ENCODE results near the gene TRO. TPM values are rescaled to one million over a fixed set of nuclear protein-coding genes. Genes with fewer than 3 reads are reported as not detected.

The TRO gene, protein sequence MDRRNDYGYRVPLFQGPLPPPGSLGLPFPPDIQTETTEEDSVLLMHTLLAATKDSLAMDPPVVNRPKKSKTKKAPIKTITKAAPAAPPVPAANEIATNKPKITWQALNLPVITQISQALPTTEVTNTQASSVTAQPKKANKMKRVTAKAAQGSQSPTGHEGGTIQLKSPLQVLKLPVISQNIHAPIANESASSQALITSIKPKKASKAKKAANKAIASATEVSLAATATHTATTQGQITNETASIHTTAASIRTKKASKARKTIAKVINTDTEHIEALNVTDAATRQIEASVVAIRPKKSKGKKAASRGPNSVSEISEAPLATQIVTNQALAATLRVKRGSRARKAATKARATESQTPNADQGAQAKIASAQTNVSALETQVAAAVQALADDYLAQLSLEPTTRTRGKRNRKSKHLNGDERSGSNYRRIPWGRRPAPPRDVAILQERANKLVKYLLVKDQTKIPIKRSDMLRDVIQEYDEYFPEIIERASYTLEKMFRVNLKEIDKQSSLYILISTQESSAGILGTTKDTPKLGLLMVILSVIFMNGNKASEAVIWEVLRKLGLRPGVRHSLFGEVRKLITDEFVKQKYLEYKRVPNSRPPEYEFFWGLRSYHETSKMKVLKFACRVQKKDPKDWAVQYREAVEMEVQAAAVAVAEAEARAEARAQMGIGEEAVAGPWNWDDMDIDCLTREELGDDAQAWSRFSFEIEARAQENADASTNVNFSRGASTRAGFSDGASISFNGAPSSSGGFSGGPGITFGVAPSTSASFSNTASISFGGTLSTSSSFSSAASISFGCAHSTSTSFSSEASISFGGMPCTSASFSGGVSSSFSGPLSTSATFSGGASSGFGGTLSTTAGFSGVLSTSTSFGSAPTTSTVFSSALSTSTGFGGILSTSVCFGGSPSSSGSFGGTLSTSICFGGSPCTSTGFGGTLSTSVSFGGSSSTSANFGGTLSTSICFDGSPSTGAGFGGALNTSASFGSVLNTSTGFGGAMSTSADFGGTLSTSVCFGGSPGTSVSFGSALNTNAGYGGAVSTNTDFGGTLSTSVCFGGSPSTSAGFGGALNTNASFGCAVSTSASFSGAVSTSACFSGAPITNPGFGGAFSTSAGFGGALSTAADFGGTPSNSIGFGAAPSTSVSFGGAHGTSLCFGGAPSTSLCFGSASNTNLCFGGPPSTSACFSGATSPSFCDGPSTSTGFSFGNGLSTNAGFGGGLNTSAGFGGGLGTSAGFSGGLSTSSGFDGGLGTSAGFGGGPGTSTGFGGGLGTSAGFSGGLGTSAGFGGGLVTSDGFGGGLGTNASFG (N-terminal part only)
- 54.3 and 58.9 TPM in 2 replicates for polyA plus RNA-seq (2014; cell fraction: cytosol; rRNA removed)
- 196 and 200 TPM in 2 replicates for polyA plus RNA-seq (2014; cell fraction: nucleus; rRNA removed)

DNA sequence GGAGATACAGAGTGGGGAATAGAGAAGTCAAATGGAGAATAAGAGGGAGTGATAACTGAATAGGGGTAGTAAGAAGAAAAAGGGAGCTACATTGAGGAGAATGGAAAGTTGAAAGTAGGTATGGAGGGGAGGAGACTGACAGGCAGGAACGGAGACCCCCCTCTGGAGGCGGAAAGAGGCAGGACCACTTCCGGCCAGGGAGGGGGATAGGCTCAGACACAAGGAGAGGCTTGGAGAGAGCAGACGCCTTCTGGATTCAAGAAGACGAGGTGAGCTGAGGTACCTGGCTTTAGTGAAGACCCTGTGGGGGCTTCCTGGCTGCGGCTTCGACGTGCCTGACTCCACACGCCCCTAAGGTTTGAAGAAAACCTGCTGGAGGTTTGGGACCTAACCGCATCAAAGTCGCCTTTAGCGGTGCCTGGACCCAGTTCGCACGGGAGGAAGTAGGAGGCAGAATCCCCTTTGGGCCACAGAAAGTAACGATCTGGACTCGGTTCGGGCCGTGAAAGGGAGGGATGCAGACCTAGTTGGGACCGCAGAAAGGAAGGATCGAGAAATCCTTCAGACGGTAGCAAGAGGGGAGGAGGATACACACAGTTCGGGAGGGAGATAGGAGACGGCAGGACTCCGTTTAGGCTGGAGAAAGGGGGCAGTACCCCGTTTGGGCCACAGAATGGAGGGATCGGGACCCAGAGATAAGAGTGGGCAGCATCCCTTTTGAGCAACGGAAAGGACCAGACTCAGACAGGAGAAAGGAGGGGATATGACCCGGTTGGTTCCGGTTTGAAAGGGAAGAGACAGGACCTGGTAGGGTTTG lies at the start of gene TRO:
TSS of gene TRO (plus strand) at position 215 of the 817 bp plus-strand sequence. CDS start 1,423 bp downstream, outside the sequence.
- DNase-seq (ENCODE audit: low spot score): peak; percentile 64

DNA sequence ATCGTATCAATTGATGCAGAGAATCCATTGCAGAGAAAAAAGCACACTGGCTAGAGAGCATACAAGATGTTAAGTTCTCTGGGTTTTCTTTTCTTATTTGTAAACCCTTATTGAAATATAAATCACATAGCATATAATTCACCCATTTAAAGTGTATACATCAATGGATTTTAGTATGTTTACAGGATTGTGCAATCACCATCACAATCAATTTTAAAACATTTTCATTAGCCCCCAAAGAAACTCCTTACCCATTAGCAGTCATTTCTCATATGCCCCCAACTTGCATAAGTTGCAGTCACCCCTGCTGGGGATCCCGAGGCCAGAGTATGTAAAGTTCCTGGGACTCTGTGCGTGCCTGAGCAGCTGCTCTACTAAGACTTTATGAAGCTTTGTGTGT lies 34.9 kb upstream of the TRO start:
- no peak for DNase-seq (ENCODE audit: low spot score)

DNA sequence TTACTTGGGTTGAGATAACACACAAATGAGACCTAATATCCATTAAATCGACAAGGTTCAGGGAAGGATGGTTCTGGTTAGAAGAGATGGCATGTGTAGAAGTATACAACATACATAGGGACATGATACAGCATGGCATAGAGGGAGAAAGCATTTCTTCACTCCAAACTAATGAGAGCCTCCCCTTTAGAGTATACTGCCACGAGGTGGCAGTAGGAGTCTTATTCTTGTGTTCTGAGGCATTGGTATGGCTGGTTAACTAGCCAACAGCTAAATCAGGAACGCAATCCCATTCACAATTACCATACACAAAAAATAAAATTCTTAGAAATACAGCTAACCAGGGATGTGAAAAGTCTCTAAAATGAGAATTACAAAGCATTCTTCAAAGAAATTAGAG lies 29.1 kb upstream of the TRO start:
- DNase-seq (ENCODE audit: low spot score): peak; percentile 17

DNA sequence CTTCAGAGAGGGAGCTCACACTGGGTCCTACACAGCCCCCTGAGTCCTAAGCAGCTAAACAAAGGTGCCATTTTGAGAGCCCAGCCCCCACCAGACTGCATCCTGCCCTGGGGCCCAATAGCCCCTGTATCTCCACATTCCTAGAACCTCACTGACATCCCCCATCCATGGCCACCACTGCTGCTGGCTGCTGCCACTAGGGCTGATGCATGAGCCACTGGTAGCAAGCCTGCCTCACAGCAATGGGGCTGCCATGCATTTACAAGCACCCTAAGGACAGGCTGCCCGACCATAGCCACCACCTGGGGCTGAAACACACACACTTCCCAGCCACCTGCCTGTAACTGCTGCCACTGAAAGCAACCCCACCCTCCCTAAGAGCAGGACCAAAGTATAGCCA lies 26.5 kb upstream of the TRO start:
- no peak for DNase-seq (ENCODE audit: low spot score)

DNA sequence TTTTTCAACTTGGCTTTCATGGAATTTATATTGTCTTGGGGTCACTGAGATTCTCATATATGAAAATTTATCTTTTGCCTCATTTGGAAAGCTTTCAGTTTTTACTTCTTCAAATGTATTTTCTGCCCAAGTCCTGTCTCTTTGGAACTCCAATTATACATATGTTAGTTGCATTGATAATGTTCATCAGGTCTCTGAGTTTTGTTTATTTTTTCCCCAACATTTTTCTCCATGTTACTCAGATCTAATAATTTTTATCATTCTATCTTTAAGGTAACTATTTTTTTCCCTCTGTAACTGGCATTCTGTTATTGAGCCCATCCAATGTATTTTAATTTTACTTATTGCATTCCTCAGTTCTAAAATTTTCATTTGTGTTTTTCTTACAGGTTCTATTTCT lies 10.7 kb upstream of the TRO start:
- no peak for DNase-seq (ENCODE audit: low spot score)

DNA sequence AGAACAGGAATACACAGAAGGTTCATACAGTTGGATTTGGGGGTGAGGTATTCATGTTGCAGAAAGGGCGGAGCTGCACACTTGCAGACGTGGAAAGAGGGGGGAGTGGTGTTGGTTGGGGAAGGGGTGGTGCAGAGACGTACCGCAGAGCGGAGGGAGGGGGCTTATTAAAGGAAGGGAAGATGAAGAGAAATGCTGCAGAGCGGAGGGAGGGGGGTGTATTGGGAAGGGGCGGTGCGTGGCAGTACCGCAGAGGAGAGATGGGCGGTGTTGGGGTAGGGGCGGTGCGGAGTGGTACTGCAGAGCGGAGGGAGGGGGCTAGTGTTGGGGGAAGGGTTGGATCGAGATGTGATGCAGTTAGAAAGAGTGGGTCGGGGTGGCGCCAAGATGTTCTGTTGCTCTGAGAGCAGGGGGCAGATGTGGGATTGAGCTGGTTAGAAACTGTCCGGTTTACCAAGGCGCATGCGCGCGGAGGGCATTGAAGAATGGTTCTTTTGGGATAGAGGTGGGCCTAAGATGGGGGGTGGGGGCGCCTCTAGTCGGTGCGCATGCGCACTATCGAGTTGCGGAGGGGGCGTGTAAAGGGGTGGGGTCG lies 900 bp downstream of the TRO start:
- peak; percentile 86 for DNase-seq (ENCODE audit: low spot score)

DNA sequence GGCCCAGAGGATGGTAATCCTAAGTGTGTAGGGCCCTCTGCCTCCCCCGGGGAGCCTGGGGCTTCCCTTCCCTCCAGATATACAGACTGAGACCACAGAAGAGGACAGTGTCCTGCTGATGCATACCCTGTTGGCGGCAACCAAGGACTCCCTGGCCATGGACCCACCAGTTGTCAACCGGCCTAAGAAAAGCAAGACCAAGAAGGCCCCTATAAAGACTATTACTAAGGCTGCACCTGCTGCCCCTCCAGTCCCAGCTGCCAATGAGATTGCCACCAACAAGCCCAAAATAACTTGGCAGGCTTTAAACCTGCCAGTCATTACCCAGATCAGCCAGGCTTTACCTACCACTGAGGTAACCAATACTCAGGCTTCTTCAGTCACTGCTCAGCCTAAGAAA lies 1.9 kb downstream of the TRO start:
- no peak for DNase-seq (ENCODE audit: low spot score)

DNA sequence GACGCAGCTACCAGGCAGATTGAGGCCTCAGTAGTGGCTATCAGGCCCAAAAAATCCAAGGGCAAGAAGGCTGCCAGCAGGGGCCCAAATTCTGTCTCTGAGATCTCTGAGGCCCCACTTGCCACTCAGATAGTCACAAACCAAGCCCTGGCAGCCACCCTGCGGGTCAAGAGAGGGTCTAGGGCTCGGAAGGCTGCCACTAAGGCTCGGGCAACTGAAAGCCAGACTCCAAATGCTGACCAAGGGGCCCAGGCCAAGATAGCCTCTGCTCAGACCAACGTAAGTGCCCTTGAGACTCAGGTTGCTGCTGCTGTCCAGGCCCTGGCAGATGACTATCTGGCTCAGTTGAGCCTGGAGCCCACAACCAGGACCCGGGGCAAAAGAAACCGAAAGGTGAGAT lies 2.8 kb downstream of the TRO start:
- DNase-seq (ENCODE audit: low spot score): no peak

DNA sequence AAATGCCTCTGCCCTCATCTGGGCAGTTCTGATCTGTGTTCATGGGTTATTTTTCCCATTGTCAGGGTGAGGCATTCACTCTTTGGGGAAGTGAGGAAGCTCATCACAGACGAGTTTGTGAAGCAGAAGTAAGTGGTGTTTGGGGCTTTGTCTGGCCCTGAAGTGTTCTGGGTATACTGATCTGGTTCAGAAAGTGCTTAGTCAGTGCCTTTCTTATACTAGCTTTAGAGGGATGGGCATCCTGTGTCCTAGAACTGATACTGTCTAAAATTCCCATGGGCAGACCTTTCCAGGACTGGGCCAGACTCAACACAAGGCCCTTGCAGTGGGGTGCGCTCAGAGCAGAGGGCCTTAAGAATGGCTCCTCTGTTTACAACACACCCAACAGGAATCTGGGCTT lies 6.4 kb downstream of the TRO start:
- DNase-seq (ENCODE audit: low spot score): no peak

DNA sequence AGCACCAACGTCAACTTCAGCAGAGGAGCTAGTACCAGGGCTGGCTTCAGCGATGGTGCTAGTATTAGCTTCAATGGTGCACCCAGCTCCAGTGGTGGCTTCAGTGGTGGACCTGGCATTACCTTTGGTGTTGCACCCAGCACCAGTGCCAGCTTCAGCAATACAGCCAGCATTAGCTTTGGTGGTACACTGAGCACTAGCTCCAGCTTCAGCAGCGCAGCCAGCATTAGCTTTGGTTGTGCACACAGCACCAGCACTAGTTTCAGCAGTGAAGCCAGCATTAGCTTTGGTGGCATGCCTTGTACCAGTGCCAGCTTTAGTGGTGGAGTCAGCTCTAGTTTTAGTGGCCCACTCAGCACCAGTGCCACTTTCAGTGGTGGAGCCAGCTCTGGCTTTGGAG lies 8.3 kb downstream of the TRO start:
- DNase-seq (ENCODE audit: low spot score): no peak

DNA sequence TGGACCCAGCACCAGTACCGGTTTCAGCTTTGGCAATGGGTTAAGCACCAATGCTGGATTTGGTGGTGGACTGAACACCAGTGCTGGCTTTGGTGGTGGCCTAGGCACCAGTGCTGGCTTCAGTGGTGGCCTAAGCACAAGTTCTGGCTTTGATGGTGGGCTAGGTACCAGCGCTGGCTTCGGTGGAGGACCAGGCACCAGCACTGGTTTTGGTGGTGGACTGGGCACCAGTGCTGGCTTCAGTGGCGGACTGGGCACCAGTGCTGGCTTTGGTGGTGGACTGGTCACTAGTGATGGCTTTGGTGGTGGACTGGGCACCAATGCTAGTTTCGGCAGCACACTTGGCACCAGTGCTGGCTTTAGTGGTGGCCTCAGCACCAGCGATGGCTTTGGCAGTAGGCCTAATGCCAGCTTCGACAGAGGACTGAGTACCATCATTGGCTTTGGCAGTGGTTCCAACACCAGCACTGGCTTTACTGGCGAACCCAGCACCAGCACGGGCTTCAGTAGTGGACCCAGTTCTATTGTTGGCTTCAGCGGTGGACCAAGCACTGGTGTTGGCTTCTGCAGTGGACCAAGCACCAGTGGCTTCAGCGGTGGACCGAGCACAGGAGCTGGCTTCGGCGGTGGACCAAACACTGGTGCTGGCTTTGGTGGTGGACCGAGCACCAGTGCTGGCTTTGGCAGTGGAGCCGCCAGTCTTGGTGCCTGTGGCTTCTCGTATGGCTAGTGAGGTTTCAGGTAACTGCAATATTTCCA lies 9.8 kb downstream of the TRO start:
- no peak for DNase-seq (ENCODE audit: low spot score)

DNA sequence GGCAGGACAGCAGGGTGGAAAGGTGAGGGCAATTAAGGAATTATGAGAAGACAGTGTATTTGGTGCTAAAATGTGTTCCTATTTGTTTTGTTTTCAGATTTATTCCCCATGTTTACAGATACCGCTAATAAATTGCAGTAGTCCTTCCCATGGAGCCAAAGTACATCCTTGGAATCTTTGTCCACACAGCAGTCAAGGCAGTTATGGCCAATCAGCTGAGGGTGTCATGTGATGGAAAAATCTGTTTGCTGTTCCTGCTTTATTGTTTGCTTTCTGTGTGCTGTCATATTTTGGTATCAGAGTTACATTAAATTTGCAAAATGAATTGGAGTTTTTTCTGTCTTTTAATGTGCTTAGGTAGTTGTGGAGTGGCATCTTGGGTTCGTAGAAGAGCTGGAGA lies 10.5 kb downstream of the TRO start:
- no peak for DNase-seq (ENCODE audit: low spot score)

DNA sequence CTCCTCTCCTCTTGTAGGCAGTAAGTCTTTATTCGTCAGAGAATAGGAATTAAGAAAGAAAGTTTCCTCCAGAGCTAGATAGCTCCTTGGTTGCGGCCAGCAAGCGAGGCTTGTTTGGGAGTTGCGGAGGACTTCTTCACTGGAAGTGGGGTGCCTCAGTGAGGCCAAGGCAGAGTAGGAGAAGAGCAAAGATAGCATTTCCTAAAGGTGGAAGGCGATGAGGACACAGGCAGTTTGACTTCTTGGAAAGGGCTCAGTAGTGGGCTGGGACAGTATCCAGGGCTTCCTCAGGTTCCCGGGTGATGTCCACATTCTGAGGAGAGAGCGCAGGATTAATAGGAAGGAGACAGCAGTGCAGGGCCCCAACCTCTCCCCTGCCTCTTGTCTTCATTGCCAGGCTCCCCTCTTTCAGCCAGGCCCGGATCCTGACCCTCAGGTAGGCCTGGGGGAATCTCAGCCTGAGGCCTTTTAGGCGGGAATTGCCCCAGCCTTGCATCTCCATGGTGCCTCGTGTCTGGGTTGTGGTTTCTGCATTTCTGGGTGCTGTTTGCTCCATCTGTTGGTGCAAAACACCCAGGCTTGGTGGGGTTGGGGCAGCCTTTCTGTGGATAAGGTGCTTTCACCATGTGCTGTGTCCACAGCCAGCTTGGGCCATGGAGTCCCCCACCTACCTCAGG lies 12.7 kb downstream of the TRO start:
- DNase-seq (ENCODE audit: low spot score): no peak

DNA sequence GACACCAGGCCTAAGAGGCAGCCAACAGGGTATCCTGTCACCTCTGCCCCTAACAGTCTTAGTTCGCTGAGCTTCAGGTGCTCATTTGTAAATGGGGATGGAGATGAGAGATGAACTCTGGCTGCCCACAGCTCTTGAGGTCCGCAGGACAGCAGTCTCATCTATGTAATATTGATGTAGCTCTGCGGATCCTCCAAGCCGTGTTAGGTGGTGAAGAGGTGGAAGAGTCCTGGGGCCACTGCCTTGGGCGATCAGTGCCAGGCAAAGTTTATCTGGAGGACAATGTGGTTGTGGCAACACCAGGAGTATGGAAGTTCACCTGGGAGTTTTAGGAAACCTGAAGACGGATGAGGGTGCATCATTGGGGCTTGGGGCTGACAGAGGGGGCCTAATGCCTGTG lies 13.4 kb downstream of the TRO start:
- DNase-seq (ENCODE audit: low spot score): no peak

DNA sequence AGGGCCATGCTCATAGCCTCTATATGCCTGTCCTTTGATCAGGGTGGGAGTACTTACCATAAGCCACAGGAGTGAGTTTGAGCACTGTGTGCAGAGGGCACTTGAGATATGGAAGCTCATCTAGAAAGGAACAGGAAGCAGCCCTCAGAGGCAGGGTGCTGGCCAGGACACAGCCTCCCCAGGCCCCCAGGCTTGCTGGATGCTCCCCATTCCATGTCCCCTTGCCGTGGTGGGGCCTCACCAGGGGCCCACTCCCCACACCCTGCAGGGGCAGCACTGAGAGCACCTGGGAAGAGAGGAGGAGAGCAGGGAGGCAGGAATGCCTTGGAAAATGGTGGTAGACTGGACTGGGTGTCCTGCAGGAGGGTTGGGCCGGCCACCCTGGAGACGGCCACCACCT lies 14.3 kb downstream of the TRO start:
- no peak for DNase-seq (ENCODE audit: low spot score)

DNA sequence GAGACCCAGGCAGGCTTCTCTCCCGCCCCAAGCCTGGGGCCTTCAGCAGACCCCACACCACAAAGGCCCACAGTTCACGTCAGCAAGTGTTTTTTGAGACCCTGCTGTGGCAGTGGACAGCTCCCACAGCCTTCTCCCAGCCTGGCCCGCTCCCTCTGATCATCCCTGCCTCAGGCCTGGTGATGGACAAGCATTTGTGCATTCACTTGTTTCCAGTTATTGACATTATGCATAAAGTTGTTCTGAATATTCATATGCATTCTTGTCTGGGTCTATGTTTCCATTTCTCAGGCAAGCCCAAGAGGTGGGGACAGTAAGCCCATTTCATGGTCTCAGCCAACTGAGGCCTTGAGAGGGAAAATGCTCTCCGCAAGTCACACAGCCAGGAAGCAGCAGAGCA lies 14.7 kb downstream of the TRO start:
- no peak for DNase-seq (ENCODE audit: low spot score)

DNA sequence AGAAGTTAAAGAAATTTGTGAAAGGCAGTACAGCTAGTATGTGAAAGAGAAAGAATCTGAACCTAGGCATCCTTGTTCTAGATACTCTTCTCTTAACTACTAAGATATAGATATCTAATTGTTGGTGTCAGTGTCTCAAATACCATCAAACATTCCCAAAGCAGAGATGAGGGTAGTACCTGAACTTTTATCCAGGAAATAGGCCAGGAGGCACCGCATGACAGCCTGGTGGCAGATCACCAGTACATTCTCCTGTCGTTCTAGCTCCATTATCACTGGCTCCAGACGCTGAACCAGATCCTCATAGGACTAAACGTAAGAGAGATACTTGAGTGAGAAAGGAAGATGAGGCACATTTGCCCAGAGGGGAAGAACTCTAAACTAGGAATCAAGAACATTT lies 16.8 kb downstream of the TRO start:
- DNase-seq (ENCODE audit: low spot score): no peak

DNA sequence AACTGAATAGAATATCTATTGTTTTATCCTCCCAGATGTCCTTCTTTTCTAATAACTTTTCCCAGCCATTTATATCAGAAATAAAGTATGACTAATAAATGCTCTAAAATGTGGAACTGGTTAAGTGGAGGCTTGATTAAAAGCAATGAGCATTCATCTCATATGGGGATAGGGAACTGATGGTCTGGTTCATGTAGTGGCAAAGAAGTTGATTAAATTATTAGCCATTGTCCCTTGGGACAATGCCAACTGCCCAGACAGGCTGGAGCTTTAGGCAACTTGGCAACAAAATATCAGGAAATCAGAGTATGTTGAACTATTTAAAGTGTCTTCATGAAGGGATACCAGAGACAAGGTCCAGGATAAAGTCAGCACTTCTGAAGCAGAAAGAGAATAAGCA lies 24.2 kb downstream of the TRO start:
- no peak for DNase-seq (ENCODE audit: low spot score)

DNA sequence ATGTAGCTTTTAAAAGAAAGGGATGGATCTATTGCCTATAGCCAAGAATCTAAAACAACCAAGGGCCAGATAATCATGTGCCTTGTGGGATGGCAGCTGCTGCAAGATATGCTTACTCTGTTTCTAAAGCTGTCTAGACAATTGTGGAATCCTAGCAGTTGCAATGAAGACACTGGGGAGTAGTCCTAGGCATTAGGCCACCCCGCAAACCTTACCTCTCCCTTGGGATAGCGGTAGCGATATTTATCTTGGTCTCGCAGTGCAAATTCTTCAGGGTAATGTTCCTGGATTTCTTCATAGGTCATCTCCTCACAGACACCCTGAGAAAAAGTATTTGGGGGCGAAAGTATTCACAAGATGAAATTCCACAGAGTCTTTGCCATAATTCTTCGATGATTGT lies 24.6 kb downstream of the TRO start:
- DNase-seq (ENCODE audit: low spot score): no peak
